ENCODE results near the gene UCK1.
"Not testable (repeated sequence)": the region's sequence is repeated elsewhere in the genome, so short reads cannot be mapped to it uniquely, and the experiment has no call there.

The UCK1 gene

GRCh38 chr9:131520503-131520902 is 10.6 kb downstream of the UCK1 start:
- no peak overlapping the region for H3K4me3 ChIP-seq (ENCODE audit: low read length)
- TF ChIP-seq CTCF (conservative IDR thresholded peaks at IDR 0.05; ENCODE audit: low read length), result no peak
- no peak for DNase-seq (ENCODE audit: low read depth)

- TF ChIP-seq CTCF (conservative IDR thresholded peaks at IDR 0.05; ENCODE audit: low read length), result no peak
- no peak overlapping the region for H3K4me3 ChIP-seq (ENCODE audit: low read length)
- no peak for DNase-seq (ENCODE audit: low read depth)
Measured at GRCh38 chr9:131518553-131518952, 12.5 kb downstream of the UCK1 start.

- no peak for TF ChIP-seq CTCF (conservative IDR thresholded peaks at IDR 0.05; ENCODE audit: low read length)
- no peak for DNase-seq (ENCODE audit: low read depth)
- no peak overlapping the region for H3K4me3 ChIP-seq (ENCODE audit: low read length)
Measured at GRCh38 chr9:131517761-131518190, 13.3 kb downstream of the UCK1 start.

GRCh38 chr9:131516930-131517329 is 14.1 kb downstream of the UCK1 start:
- H3K4me3 ChIP-seq (ENCODE audit: low read length), result no peak overlapping the region
- no peak for DNase-seq (ENCODE audit: low read depth)
- no peak for TF ChIP-seq CTCF (conservative IDR thresholded peaks at IDR 0.05; ENCODE audit: low read length)

- no peak for TF ChIP-seq CTCF (conservative IDR thresholded peaks at IDR 0.05; ENCODE audit: low read length)
- no peak for DNase-seq (ENCODE audit: low read depth)
- H3K4me3 ChIP-seq (ENCODE audit: low read length), result no peak overlapping the region
Measured at GRCh38 chr9:131516100-131516499, 15.0 kb downstream of the UCK1 start.

GRCh38 chr9:131515559-131516031 is 15.5 kb downstream of the UCK1 start:
- not testable (repeated sequence) for DNase-seq (ENCODE audit: low read depth); H3K4me3 ChIP-seq (ENCODE audit: low read length)

- no peak for TF ChIP-seq CTCF (conservative IDR thresholded peaks at IDR 0.05; ENCODE audit: low read length)
- H3K4me3 ChIP-seq (ENCODE audit: low read length), result no peak overlapping the region
- DNase-seq (ENCODE audit: low read depth), result no peak
Measured at GRCh38 chr9:131513177-131513576, 17.9 kb downstream of the UCK1 start.

- TF ChIP-seq CTCF (conservative IDR thresholded peaks at IDR 0.05; ENCODE audit: low read length), result no peak
- DNase-seq (ENCODE audit: low read depth), result no peak
- no peak overlapping the region for H3K4me3 ChIP-seq (ENCODE audit: low read length)
Measured at GRCh38 chr9:131511880-131512279, 19.2 kb downstream of the UCK1 start.
